Ishikawa (cell line): ENCODE data around the gene UGT1A8.

ENCODE experiments used
- CEBPB ChIP-seq: IDR thresholded peaks from 2 replicates; pipeline ENCODE4 v1.6.1; 2012
- CREB1 ChIP-seq: IDR thresholded peaks from 2 replicates; pipeline ENCODE4 v1.6.1; 2012; ENCODE audit warnings: low read depth
- EGR1 ChIP-seq: IDR thresholded peaks from 2 replicates; pipeline ENCODE4 v1.6.1; 2012
- EP300 ChIP-seq: IDR thresholded peaks from 2 replicates; pipeline ENCODE4 v1.6.1; 2012; ENCODE audit warnings: borderline replicate concordance
- FOXM1 ChIP-seq: IDR thresholded peaks from 2 replicates; pipeline ENCODE4 v1.6.1; 2012; ENCODE audit warnings: low read depth, borderline replicate concordance
- MAX ChIP-seq: IDR thresholded peaks from 2 replicates; pipeline ENCODE4 v1.6.1; 2012
- NFIC ChIP-seq: IDR thresholded peaks from 2 replicates; pipeline ENCODE4 v1.6.1; 2012
- RAD21 ChIP-seq: IDR thresholded peaks from 2 replicates; pipeline ENCODE4 v1.6.1; 2012; ENCODE audit warnings: low read depth
- REST ChIP-seq: IDR thresholded peaks from 2 replicates; pipeline ENCODE4 v1.6.1; 2012; ENCODE audit warnings: low read depth, mild to moderate bottlenecking
- TAF1 ChIP-seq: IDR thresholded peaks from 2 replicates; pipeline ENCODE4 v1.6.1; 2012; ENCODE audit warnings: low read depth, mild to moderate bottlenecking
- TCF12 ChIP-seq: IDR thresholded peaks from 2 replicates; pipeline ENCODE4 v1.6.1; 2012; ENCODE audit warnings: low read depth
- TEAD4 ChIP-seq: IDR thresholded peaks from 2 replicates; pipeline ENCODE4 v1.6.1; 2012
- USF1 ChIP-seq: IDR thresholded peaks from 2 replicates; pipeline ENCODE4 v1.6.1; 2012
- YY1 ChIP-seq: IDR thresholded peaks from 2 replicates; pipeline ENCODE4 v1.6.1; 2012; ENCODE audit warnings: low read depth
- ZBTB7A ChIP-seq: IDR thresholded peaks from 2 replicates; pipeline ENCODE4 v1.6.1; 2012; ENCODE audit warnings: low read depth

UGT1A8 gene

GRCh38 chr2:233811732-233812131 lies 194.3 kb downstream of the UGT1A8 start:
- TF ChIP-seq CEBPB = no peak
- no peak for TF ChIP-seq TCF12

- TF ChIP-seq EGR1 (no peak), USF1 (no peak), TAF1 (no peak), RAD21 (no peak), CEBPB (no peak), EP300 (no peak), FOXM1 (no peak), TEAD4 (no peak), TCF12 (no peak), MAX (no peak), NFIC (no peak), CREB1 (no peak), ZBTB7A (no peak), YY1 (no peak), REST (no peak)
These were observed 196.0 kb downstream of the UGT1A8 start for GRCh38 chr2:233813236-233814055.

- TF ChIP-seq TCF12 = no peak
- TF ChIP-seq USF1 = peak; percentile 92
- TF ChIP-seq YY1 = no peak
- TF ChIP-seq MAX = no peak
- no peak for TF ChIP-seq CEBPB
These were observed 196.8 kb downstream of the UGT1A8 start for GRCh38 chr2:233814056-233814835.

GRCh38 chr2:233815861-233816260 lies 198.4 kb downstream of the UGT1A8 start:
- TF ChIP-seq REST (no peak), NFIC (no peak), TEAD4 (no peak), TCF12 (no peak), EP300 (no peak), FOXM1 (no peak), EGR1 (no peak), TAF1 (no peak), MAX (no peak), ZBTB7A (no peak), YY1 (no peak)

- TF ChIP-seq CREB1 (no peak), USF1 (no peak)
These were observed 198.9 kb downstream of the UGT1A8 start for GRCh38 chr2:233816334-233816733.

- TF ChIP-seq EP300 (no peak), MAX (no peak), ZBTB7A (no peak), REST (no peak), EGR1 (no peak), FOXM1 (no peak), NFIC (no peak), RAD21 (no peak), USF1 (no peak), TAF1 (no peak), TCF12 (no peak), YY1 (no peak), CEBPB (no peak), TEAD4 (no peak), CREB1 (no peak)
These were observed 199.3 kb downstream of the UGT1A8 start for GRCh38 chr2:233816771-233817170.
